HPDE6-E6E7 (cell line): ENCODE data around the gene TMEM53.

Experiments
- DNase-seq: peaks from one replicate; pipeline ENCODE4 v3.0.0; 2011; ENCODE audit warnings: missing footprints; ENCODE audit errors: extremely low spot score

The TMEM53 gene

DNA sequence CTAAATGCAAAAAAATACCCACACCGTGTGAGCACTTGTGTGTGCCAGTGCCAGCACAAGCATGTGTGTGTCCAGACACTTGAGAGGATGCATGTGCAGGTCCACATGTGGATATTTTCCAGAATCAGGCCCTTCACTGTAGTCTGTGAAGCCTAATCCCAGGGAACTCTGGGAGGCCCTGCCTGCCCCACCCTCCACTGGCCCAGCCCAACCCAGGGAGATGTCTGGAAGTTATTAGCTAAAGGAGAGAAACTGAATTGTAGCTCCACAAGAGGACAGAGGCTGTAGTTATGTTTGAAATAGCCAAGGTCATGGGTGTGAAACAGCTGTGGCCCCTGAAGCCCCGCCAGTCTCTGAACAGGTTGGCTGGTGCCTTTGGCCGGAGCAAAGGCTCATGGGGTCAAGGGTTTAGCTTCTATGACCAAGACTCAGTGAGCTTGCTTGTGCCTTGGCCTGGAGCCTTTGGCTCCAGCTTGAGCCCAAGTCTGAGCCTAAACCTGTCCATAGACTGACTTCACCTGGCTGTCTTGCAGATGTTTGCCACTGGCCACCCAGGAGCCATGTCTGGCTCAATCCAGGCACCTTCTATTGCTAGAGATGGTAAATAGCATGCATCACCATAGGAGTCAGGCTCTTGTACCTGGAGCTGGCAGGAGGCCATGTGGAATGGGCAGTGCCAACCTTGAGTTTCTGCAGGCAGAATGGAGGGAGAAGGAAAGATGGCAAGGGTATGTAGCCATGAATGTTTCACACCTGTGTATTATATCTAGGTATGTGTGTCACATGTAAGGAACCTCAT lies 69.9 kb downstream of the TMEM53 start:
- no peak for DNase-seq

DNA sequence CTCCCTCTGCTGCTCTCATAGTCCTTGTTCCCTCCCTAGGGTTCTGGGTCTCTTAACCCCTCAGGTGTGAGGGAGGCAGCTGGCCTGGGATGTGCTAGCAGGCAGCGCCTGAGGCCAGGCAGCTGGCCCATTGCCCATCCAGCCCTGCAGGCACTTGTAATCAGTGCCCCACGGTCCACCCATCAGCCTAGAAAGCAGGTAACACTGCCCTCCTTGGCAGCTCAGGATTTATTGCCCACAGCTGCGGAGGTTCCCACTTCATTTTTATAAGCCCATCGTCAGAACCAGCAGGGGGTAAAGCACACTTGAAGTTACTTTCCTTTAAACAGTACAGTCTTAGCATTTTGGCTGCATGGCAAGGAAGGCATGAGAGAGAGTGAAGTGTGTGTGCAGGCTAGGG lies 70.6 kb downstream of the TMEM53 start:
- DNase-seq = no peak
